ENCODE results near the gene MED26. TPM values are rescaled to one million over a fixed set of nuclear protein-coding genes. Genes with fewer than 3 reads are reported as not detected.
A peak's percentile ranks its signal among the peaks of the same experiment; 100 is the strongest.

Gene MED26
- total RNA-seq, 6 experiments from 2014 or later: 7.9 to 9.9 (median 8.8) TPM

- H3K4me1 Mint-ChIP-seq (ENCODE audit: low read depth): peaks cover 40% of the 10 kb centered on the region
- H3K27ac Mint-ChIP-seq: peak overlapping the region; percentile 34
- H3K4me3 Mint-ChIP-seq: no peak overlapping the region
- peaks cover 5% of the 10 kb centered on the region for H3K36me3 Mint-ChIP-seq (ENCODE audit: low read depth)
- no peak for TF ChIP-seq CTCF (IDR thresholded peaks at IDR 0.05)
- no peaks in the 10 kb centered on the region for H3K9me3 Mint-ChIP-seq
- H3K27me3 Mint-ChIP-seq (ENCODE audit: insufficient read depth): peaks cover 2% of the 10 kb centered on the region
- no peak for DNase-seq
Measured at GRCh38 chr19:16581145-16581970, 46.6 kb downstream of the MED26 start.

- no peaks in the 10 kb centered on the region for H3K9me3 Mint-ChIP-seq
- peaks cover 13% of the 10 kb centered on the region for H3K36me3 Mint-ChIP-seq (ENCODE audit: low read depth)
- no peak for TF ChIP-seq CTCF (IDR thresholded peaks at IDR 0.05)
- no peak overlapping the region for H3K4me3 Mint-ChIP-seq
- peaks cover 33% of the 10 kb centered on the region for H3K4me1 Mint-ChIP-seq (ENCODE audit: low read depth)
- DNase-seq: no peak
- H3K27me3 Mint-ChIP-seq (ENCODE audit: insufficient read depth): peaks cover 2% of the 10 kb centered on the region
- peak overlapping the region; percentile 12; the same call in 1 of the 2 replicates for H3K27ac Mint-ChIP-seq
Measured at GRCh38 chr19:16579381-16579780, 48.6 kb downstream of the MED26 start.

- Mint-ChIP-seq H3K9me3 (no peaks in the 10 kb centered on the region), H3K36me3 (ENCODE audit: low read depth) (peaks cover 25% of the 10 kb centered on the region), H3K4me1 (ENCODE audit: low read depth) (peaks cover 38% of the 10 kb centered on the region), H3K27ac (no peak overlapping the region), H3K4me3 (no peak overlapping the region), H3K27me3 (ENCODE audit: insufficient read depth) (peaks cover 2% of the 10 kb centered on the region)
- no peak for DNase-seq
- TF ChIP-seq CTCF (IDR thresholded peaks at IDR 0.05): no peak
Measured at GRCh38 chr19:16577531-16577985, 50.4 kb downstream of the MED26 start.

GRCh38 chr19:16576690-16577530 lies 51.1 kb downstream of the MED26 start:
- no peak overlapping the region for H3K27ac Mint-ChIP-seq
- DNase-seq: no peak
- H3K9me3 Mint-ChIP-seq: no peaks in the 10 kb centered on the region
- H3K4me1 Mint-ChIP-seq (ENCODE audit: low read depth): peaks cover 37% of the 10 kb centered on the region
- H3K27me3 Mint-ChIP-seq (ENCODE audit: insufficient read depth): peaks cover 2% of the 10 kb centered on the region
- H3K4me3 Mint-ChIP-seq: no peak overlapping the region
- peaks cover 28% of the 10 kb centered on the region for H3K36me3 Mint-ChIP-seq (ENCODE audit: low read depth)
- TF ChIP-seq CTCF (IDR thresholded peaks at IDR 0.05): no peak

GRCh38 chr19:16575861-16576689 lies 51.9 kb downstream of the MED26 start:
- Mint-ChIP-seq H3K9me3 (no peaks in the 10 kb centered on the region), H3K4me3 (no peak overlapping the region), H3K4me1 (ENCODE audit: low read depth) (peaks cover 39% of the 10 kb centered on the region), H3K27ac (no peak overlapping the region), H3K27me3 (ENCODE audit: insufficient read depth) (peaks cover 2% of the 10 kb centered on the region), H3K36me3 (ENCODE audit: low read depth) (peaks cover 28% of the 10 kb centered on the region)
- TF ChIP-seq CTCF (IDR thresholded peaks at IDR 0.05): no peak
- DNase-seq: no peak
